ENCODE results near the gene OR1J1.

The OR1J1 gene, protein sequence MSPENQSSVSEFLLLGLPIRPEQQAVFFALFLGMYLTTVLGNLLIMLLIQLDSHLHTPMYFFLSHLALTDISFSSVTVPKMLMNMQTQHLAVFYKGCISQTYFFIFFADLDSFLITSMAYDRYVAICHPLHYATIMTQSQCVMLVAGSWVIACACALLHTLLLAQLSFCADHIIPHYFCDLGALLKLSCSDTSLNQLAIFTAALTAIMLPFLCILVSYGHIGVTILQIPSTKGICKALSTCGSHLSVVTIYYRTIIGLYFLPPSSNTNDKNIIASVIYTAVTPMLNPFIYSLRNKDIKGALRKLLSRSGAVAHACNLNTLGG

DNA sequence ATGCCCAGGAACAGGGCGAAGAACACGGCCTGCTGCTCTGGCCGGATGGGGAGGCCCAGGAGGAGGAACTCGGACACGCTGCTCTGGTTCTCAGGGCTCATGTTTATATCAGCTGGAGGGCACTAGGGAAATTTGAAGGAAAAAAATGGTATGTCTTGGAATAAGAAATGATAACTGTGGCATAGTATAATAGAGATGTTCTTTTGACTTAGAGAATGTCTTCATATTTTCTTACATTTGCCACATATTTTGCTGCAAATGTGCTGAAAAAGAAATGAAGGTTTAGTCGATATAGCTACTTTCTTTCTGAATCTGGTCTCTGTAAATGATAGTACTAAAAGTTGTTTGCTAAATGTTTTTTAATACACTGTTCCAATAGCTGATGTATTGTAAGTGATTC is at the start of gene OR1J1:
OR1J1 (minus strand) TSS at position 101 of the 400 bp plus-strand sequence; CDS start at position 101, 0 bp downstream.
- no peak for DNase-seq (ENCODE audit: low read depth in 3 of 3, low spot score in 1 of 3)

DNA sequence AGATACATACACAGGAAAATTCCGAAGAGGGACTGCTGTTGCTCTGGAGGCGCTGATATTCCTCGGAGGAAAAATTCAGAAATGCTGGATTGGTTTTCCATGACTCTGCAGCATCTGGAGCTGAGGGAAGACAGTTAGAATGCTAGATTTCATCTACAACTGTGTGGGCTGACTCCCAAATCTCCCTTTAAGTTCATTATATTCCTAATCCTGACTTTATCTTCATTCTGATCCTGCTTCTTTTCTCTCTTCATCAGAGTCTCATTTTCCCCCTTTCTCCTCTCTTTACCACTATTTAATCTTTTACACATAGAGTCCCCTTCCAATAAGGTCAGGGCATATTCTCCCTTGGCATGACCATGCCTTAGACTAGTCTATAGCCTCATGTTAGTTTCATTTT is 49.5 kb upstream of the OR1J1 start, which contains the start of gene OR1N1:
OR1N1 (minus strand) TSS at position 101 of the 400 bp plus-strand sequence; CDS start at position 101, 0 bp downstream.
- no peak for DNase-seq (ENCODE audit: low read depth in 3 of 3, low spot score in 1 of 3)

DNA sequence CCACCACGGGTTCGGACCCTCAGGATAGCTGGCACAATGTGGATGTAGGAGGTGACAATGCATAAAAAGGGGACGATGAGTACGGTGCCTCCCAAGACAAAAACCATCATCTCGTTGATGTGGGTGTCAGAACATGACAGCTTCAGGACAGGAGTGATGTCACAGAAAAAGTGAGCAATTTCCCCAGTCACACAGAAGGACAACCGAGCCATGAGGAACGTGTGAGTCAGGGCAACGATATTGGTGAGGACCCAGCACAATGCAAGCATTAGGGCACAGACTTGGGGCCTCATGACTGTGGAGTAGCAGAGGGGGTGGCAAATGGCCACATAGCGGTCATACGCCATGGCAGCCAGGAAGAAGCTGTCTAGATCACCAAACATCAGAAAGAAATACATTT is 48.9 kb upstream of the OR1J1 start:
- DNase-seq (ENCODE audit: low read depth in 3 of 3, low spot score in 1 of 3): no peak

DNA sequence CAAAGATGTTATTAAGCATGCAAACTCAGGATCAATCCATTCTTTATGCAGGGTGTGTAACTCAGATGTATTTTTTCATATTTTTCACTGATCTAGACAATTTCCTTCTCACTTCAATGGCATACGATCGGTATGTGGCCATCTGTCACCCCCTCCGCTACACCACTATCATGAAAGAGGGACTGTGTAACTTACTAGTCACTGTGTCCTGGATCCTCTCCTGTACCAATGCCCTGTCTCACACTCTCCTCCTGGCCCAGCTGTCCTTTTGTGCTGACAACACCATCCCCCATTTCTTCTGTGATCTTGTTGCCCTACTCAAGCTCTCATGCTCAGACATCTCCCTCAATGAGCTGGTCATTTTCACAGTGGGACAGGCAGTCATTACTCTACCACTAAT is 41.6 kb upstream of the OR1J1 start:
- DNase-seq (ENCODE audit: low read depth in 3 of 3, low spot score in 1 of 3): no peak

DNA sequence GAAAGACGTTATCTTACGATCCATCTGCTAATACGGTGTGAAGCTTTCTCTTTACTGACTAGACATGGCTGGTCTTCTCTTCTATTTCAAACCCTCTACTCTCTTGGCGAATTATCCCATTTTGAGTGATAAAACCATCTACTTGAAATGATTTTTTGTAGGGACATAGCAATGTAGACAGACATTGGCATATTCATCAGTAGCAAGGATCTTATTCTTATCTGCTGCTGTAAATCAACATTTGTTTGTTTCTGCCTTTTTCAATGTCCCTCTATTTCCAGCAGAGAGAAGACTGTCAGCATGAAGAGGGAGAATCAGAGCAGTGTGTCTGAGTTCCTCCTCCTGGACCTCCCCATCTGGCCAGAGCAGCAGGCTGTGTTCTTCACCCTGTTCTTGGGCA is 41.1 kb upstream of the OR1J1 start, which contains the start of gene OR1J4:
OR1J4 (plus strand) TSS at position 301 of the 400 bp plus-strand sequence; CDS start at position 301, 0 bp downstream.
- no peak for DNase-seq (ENCODE audit: low read depth in 3 of 3, low spot score in 1 of 3)

DNA sequence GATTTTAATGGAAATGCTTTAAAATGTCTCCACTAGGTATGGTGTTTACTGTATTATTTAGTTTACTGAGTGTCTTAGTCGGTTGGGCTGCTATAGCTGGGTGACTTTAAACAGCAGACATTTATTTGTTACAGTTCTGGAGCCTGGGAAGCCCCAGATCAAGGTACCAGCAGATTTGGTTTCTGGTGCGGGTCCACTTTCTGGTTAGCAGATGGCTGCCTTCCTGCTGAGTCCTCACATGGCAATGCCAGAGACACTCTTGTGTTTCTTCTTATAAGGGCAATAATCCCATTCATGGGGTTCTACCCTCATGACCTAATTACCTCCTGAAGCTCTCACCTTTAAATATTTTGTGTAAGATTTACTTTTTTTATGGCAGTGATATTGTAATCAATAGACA is 40.5 kb upstream of the OR1J1 start:
- DNase-seq (ENCODE audit: low read depth in 3 of 3, low spot score in 1 of 3): no peak

DNA sequence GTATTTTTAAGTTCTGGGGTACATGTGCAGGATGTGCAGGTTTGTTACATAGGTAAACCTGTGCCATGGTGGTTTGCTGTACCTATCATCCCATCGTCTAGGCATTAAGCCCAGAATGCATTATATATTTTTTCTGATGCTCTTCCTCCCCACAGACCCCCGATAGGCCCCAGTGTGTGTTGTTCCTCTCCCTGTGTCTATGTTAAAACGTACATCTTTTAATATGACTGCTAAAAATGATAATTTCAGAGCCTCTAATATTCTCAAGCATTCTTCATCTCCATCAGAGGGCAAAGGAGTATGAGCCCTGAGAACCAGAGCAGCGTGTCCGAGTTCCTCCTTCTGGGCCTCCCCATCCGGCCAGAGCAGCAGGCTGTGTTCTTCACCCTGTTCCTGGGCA is 32.8 kb upstream of the OR1J1 start, which contains the start of gene OR1J2:
OR1J2 (plus strand) TSS at position 301 of the 400 bp plus-strand sequence; CDS start at position 301, 0 bp downstream.
- DNase-seq (ENCODE audit: low read depth in 3 of 3, low spot score in 1 of 3): no peak

DNA sequence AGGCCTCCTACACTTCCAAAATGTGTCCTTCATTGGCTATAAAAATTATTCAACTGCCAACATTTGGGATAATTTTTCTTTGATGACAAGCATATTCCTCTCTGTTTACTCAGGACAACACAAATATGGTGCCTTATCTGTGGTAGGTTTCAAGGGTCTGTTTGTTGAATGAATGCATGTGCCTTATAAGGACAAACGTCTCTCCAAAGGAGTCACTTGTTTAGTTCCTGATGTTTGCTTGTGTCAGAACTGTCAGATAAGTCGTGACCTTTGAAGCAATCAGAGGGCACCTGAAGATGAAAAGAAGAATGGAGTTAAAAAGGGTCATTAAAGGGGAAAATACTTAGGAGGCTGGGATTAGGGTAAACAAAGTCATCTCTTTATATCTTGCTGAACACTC is 29.2 kb upstream of the OR1J1 start:
- no peak for DNase-seq (ENCODE audit: low read depth in 3 of 3, low spot score in 1 of 3)

DNA sequence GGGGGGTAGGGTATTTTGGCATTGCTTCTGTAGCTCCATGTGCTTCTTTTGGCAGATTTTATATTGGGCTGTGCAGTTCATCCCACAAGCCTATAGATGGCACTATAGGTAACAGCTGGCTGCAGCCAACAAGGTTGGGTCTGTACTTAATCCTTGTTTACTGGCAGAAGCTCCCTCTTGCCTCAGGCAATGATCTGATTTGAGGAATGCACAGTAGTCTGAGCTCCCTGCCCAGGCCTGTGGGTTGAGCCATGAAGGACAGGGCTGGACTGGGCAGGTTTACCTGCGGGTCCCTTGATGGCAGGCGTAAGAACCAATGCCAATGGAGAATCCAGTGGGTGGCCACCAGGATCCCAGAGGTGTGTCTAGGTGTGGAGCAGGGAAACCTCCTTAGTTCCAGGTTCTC is 21.2 kb upstream of the OR1J1 start:
- DNase-seq (ENCODE audit: low read depth in 3 of 3, low spot score in 1 of 3): no peak

DNA sequence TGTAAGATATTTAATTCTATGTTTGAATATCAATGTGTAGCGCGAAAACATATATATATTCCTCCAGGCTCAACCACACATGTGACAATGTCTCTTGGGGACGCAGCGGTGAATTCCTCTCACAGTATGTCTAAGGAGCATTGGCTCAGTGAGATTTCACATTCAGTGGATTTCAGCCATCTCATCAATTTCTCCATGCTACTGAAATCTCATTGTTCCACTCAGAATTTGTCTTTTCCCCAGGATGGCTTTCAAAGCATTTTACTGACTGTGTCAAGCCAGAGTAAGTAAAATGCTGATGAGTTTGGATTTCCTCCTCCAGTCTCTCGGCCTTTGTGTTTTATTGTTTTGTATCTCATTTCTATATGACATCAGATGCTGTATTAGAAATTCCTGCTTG is 1.3 kb upstream of the OR1J1 start:
- no peak for DNase-seq (ENCODE audit: low read depth in 3 of 3, low spot score in 1 of 3)

DNA sequence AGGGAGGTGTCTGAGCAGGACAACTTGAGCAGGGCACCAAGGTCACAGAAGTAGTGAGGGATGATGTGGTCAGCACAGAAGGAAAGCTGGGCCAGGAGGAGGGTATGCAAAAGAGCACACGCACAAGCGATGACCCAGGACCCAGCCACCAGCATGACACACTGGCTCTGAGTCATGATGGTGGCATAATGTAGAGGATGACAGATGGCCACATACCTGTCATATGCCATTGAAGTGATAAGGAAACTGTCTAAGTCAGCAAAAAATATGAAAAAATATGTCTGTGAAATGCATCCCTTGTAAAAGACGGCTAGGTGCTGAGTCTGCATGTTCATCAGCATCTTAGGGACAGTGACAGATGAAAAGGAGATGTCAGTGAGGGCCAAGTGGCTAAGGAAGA is 380 bp downstream of the OR1J1 start:
- no peak for DNase-seq (ENCODE audit: low read depth in 3 of 3, low spot score in 1 of 3)

DNA sequence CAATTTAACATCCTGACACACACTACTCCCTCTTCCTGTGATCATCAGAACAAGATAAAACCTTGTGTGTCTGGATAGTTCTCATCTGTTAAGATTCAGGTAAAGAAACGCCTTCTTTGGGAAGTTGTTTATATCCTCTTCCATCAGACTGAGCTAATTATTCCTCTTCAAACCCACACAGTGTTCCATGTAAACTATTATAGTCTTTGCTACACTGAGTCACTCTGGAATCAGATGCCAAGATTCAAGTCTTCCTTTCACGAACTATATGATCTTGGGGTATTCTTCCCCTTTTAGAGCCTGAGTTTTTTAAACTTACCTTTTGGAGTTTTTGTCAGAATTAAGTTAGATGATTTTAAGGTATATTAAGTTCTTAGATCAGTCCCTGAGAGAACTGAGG is 2.0 kb downstream of the OR1J1 start:
- no peak for DNase-seq (ENCODE audit: low read depth in 3 of 3, low spot score in 1 of 3)

DNA sequence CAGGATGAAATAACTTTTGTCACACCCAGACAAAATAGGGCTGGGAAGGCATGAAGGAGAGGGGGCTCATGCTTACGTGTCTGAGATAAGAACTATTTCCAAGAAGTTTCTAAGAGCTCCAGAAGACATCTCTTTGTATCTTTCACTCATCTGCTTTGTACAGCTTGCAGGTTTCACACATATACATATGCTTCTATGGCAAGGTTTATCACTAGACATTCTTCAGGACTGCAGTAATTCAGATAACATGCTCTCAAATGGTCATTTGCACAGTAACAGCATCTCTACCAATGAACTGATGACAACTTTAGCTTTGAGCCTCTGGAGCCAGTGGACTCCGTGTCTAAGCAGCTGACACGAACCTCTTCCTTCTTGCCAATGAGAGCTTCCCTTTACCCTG is 3.2 kb downstream of the OR1J1 start:
- no peak for DNase-seq (ENCODE audit: low read depth in 3 of 3, low spot score in 1 of 3)

DNA sequence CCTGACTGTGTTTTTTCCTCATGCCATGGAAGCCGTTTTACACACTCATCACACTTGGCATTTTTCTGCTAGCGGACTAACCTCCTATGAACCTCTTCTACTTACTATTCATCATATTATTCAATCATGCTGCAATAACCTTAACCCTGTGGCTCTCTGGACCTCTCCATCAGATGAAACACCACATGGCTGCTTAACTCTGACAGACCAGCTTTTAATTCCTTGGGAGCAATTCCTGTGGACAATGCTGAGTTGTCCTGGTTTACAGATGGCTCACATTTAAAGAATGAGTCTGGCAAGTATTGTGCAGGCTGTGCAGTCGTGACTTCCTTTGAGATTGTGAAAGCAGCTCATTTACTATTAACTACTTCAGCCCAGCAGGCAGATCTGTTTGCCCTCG is 9.0 kb downstream of the OR1J1 start:
- DNase-seq (ENCODE audit: low read depth in 3 of 3, low spot score in 1 of 3): no peak

DNA sequence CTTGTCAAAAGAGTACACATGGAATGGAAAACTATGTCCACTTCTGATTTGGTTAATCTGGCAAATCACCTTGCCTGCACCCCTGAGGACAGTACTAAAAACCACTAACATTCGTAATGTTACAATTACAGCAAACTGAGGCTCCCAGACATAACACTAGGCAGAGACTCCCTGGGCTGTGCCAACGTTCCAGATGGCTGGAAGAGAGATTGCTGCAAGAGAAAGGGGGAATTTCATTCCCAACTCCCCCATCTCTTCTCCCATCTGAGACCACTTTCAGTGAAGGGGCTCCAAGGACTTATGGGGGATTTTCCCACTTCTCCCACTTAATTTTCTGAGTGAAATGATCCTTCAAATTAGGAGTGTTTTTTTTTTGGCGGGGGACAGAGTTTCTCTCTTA is 11.3 kb downstream of the OR1J1 start:
- no peak for DNase-seq (ENCODE audit: low read depth in 3 of 3, low spot score in 1 of 3)

DNA sequence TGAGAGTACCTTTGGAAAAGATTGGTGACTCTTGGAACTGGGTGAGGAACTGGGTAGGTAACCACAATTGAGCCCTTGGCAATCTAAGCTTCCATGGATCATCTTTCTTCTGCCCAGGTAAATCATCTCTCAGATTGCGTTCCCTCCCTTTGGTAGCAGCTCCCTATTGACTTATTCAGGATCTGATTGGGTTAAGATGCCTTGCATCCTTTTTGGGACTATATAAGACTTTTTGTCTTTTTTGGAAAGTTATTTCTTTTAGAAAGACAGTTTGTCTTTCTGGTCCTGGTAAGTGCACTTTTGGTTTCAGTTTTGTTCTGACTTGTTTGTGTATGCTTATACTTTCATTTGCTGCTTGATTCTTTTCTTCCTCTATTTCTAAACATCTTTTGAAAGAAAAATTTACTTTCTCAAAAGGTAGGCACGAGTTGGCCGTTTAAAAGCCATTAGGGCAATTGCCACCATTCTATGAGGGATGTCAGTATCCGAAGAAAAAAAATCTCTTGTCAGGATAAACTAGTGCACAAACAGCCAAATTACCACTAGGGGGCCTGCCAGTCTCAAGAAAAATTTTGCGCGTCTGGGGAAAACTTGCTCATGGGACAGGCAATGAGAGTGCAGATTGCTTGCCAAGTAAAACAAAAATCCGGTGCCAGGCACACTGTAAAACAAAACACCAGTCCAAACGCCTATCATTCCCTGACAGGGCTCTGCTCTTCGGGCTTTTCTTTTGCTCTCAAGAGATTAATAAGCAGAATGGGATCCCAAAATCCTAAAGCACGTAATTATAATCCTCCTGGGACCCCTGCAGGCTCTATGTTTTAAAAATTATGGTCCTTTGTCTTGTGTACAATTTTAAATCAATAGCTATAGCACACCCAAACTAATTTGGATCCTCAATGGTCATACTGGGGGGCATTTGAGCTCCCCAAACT is 12.8 kb downstream of the OR1J1 start:
- peak; percentile 17 to 24 (median 22) for DNase-seq (ENCODE audit: low read depth in 3 of 3, low spot score in 1 of 3)

DNA sequence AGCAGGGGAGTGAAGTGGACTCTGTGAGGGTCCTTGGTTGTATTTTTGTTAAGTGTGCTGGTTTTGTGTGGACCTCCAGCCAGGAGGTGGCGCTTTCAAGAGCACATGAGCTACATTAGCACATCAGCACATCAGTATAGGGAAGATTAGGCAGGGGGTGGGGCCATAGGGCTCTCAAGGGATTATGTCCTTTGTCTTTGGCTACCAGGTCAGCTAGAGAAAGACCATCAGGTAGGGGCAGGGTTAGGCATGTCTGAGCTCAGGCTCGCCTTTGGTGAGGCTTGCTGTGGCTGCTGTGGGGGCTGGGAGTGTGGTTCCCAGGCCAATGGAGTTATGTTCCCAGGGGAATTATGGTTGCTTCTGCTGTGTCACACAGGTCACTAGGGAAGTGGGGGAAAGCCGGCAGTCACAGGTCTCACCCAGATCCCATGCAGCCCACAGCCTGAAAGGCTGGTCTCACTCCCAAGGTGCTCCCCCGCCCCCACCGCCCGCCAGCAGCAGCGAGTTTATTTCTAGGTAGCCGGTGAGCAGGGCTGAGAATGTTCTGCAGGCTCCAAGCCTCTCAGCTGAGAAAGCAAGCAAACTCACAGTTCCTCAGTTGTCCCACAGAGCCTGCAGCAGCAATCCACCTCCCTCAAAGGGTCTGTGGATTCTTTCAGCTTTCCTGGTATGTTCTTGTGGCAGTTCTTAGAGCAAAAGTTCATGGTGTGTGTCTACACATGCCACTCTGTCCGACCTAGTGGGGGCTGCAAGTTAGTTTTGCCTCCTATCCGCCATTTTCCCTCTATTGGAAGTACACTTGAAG is 13.7 kb downstream of the OR1J1 start:
- DNase-seq (ENCODE audit: low read depth in 3 of 3, low spot score in 1 of 3): no peak

DNA sequence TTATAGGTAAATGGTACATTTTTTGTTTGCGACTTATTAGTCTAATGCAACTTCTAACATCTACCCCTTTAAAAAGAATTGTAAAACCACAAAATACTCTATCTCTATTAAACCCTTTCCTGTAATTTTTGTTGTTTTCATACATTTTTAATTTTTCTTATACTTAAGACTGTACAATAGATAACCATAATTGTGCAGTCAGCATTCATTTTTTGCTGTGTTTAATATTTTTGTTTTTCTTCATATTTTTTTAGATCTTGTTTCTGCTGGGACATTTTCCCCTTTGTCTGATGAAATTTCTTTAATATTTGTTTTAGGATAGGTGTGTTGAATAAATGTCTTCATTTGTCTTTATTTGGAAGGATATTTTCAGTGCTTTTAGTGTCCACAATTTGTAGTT is 19.9 kb downstream of the OR1J1 start:
- DNase-seq (ENCODE audit: low read depth in 3 of 3, low spot score in 1 of 3): no peak

DNA sequence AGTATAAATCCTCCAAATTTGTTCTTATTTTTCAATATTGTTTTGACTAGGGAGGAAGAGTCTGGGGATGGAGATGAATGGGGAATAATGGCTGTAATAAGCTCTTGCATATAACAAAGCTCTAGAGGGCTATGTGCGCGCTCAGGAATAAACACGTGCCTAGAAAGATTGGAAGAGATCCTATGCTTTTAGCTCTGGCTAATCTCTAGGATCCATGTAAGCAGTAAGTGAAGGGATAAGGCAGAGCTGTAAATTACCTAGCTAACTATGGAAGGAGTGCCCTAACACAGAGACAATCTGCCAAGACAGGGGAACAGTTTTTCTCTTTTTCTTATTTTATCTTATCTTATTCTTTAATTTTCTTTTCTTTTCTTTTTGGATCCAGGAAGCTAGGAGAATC is 21.6 kb downstream of the OR1J1 start:
- DNase-seq (ENCODE audit: low read depth in 3 of 3, low spot score in 1 of 3): no peak

DNA sequence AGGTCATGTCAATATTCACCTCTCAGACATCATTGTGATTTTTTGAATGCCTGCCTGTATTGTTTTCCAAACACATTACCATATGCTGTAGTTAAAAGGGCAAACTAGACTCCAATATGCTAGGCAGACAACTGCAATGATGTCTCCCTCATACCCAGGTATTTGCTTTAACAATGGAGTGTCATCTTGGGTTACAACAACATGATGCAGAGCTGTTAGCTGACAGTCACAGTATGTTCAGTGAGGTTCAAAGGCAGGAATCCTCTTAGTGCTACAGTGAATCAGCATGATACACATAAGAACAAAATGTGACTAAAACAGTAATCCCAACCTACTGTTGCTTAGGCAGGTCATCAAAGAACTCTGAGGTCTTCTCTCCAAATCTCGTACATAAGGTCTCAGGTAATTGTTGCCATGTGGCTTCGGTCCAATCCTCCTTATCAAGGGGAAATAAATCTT is 24.0 kb downstream of the OR1J1 start:
- no peak for DNase-seq (ENCODE audit: low read depth in 3 of 3, low spot score in 1 of 3)
